Measurements from ENCODE around the gene PTPN7.
A peak's percentile ranks its signal among the peaks of the same experiment; 100 is the strongest.
"Not testable (repeated sequence)": the region's sequence is repeated elsewhere in the genome, so short reads cannot be mapped to it uniquely, and the experiment has no call there.

PTPN7 gene

DNA sequence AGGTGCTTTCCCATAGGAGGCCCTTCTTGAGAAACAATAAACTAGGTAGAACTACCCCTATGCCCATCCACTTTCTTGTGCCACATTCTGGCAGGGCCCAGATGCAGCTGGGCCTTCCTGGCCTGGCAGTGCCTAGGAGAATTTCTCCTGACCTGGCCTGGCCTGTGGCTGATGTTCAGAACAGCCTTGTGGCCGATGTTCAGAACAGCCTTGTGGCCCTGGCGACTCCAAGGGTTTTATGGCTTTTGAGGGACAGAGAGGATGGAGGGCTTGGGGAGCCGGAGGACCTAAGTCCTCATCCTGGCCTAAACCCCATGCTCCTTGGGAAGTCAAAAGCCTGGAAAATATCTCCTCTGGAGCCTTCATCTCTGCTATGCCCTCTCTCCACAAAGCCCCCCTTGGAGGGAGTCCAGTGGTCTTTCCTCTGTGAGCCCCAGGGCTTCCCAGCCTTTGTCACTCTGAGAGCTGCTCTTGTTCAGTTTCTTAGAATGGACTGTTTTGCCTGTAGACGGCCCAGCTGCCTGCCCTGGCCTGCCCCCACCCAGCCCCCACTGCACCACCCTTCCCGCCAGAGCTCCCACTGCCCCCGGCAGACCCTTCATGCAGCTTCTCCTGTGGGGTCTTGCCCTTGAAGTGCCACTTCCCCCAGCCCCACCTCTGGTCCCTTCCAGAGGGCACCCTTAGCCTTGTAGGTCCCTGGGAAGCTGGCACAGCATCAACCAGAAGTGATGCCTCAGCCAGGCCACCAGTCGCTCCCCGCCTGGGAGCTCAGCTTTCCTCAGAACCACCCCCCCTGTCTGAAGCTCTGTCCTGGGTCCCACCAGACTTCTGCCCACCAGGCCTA, 30.7 kb downstream of the PTPN7 start:
- no peak for DNase-seq

DNA sequence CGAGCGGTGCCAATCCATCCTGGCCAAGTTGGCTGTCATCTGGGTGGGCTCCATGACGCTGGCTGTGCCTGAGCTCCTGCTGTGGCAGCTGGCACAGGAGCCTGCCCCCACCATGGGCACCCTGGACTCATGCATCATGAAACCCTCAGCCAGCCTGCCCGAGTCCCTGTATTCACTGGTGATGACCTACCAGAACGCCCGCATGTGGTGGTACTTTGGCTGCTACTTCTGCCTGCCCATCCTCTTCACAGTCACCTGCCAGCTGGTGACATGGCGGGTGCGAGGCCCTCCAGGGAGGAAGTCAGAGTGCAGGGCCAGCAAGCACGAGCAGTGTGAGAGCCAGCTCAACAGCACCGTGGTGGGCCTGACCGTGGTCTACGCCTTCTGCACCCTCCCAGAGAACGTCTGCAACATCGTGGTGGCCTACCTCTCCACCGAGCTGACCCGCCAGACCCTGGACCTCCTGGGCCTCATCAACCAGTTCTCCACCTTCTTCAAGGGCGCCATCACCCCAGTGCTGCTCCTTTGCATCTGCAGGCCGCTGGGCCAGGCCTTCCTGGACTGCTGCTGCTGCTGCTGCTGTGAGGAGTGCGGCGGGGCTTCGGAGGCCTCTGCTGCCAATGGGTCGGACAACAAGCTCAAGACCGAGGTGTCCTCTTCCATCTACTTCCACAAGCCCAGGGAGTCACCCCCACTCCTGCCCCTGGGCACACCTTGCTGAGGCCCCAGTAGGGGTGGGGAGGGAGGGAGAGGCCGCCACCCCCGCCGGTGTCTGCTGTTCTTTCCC, 32.4 kb downstream of the PTPN7 start:
- DNase-seq = no peak

GRCh38 chr1:202127061-202127460, 33.3 kb downstream of the PTPN7 start:
- DNase-seq = no peak

GRCh38 chr1:202126426-202126825, 34.0 kb downstream of the PTPN7 start:
- no peak for DNase-seq

- no peak for DNase-seq
Observed at GRCh38 chr1:202125611-202126010, 34.8 kb downstream of the PTPN7 start.

DNA sequence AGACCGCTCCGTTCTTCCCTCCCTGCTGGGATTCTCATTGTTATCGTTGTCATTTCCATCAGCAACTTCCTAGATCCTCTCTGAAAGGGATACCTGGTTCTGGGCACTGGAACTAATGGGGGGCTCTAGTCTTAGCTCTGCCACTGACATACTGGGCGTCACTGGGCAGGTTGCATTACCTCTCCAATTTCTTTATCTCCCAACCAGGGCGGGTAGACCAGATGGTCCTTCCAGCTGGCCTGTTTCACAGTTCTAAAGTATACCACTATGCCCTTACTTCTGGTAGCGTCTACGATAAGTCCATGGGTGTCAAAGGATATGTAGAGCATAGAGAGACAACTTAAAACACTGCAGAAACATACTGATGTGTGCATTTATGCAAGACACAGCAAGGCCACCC, 36.3 kb downstream of the PTPN7 start:
- DNase-seq = no peak

DNA sequence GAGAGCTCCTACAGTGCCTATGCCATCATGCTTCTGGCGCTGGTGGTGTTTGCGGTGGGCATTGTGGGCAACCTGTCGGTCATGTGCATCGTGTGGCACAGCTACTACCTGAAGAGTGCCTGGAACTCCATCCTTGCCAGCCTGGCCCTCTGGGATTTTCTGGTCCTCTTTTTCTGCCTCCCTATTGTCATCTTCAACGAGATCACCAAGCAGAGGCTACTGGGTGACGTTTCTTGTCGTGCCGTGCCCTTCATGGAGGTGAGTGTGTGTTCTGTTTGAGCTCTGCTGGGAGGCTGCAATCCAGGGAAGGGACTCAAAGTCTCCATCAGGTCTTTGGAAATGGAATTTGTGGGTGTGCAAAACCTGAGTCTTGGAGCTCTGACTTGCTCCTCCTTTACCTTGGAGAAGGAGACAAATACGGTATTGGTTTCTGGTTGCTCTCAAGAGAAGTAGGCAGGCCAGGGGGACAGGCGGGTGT, 37.0 kb downstream of the PTPN7 start:
- DNase-seq = no peak

DNA sequence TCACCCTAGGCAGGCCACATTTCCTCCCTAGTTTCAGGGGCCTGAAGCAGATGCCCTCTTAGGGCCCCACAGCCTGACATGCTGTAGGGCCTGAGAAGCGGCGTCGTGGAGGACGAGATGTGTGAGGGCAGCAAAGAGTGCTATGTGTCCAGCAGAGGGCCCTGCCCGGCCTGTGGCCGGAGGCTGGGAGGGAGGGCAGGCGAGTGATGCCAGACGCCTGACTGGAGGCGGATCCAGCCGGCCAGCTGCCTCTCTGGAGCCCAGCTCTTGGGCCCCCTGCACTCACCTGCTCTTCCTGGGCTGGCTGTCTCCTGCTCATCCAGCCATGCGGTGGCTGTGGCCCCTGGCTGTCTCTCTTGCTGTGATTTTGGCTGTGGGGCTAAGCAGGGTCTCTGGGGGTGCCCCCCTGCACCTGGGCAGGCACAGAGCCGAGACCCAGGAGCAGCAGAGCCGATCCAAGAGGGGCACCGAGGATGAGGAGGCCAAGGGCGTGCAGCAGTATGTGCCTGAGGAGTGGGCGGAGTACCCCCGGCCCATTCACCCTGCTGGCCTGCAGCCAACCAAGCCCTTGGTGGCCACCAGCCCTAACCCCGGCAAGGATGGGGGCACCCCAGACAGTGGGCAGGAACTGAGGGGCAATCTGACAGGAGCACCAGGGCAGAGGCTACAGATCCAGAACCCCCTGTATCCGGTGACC, 37.6 kb downstream of the PTPN7 start, which contains the start of gene GPR37L1:
TSS of gene GPR37L1 (plus strand) at position 279 of the 697 bp plus-strand sequence. CDS start at position 326, 47 bp downstream.
- DNase-seq = no peak

DNA sequence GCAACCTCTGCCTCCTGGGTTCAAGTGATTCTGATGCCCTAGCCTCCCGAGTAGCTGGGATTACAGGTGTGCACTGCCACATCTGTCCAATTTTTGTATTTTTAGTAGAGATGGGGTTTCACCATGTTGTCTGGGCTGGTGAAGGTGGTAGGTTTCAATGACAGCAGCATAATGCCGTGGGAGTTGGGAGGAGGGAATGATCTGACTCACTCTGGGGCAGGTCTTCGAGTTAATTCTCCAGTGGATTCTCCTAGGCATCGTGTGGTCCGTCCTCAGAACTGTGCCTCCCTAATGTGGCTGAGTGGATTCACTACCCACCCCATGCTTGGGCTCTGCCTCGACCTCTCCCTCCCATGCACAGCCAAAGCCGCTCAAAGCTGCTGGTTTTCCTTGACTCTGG, 39.4 kb downstream of the PTPN7 start:
- no peak for DNase-seq

DNA sequence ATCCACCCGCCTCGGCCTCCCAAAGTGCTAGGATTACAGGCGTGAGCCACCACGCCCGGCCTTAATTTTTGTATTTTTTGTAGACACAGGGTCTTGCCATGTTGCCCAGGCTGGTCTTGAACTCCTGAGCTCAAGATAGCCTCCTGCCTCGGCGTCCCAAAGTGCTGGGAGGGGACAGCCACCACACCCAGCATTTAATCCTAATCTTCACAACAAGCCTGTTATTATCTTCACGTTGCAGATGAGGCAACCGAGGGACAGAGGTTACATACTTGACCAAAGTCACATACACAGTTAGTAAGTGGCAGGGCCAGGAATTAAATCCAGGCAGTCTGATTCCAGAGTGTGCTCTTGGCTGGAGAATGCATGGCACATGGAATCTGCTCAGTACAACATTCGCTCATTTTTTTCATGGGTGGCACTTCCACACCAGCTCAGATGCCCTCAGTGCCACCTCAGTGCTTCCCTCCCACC, 42.5 kb downstream of the PTPN7 start:
- DNase-seq = no peak

GRCh38 chr1:202116287-202116686, 44.1 kb downstream of the PTPN7 start:
- DNase-seq = no peak

DNA sequence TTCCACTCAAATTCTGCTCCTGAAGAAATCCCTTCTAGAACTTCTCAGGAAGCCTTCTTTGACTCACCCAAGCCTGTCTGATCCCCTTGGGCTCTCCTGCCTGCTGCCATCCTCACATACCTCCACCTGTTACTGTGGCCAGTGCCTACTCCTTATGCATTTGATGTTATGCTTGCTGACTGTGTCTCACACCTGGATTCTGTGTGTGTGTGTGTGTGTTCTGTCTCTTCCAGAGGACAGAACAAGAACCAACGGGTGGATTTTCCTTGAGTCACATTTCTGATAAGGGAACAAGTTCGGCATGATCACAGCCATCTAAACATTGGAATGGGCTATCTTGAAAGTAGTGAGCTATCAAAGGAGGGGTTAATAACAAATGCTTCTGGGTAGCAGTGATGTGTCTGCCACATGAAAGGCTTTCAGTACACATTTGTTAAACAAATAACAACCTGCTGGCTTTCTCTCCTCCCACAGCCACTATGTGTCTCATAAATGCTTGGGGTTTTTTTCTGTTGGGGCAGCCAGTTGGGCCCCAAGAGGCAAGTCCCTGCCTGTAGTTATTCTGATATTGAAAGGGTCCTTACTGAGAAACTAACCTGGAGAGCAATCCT, 46.6 kb downstream of the PTPN7 start:
- DNase-seq = no peak

DNA sequence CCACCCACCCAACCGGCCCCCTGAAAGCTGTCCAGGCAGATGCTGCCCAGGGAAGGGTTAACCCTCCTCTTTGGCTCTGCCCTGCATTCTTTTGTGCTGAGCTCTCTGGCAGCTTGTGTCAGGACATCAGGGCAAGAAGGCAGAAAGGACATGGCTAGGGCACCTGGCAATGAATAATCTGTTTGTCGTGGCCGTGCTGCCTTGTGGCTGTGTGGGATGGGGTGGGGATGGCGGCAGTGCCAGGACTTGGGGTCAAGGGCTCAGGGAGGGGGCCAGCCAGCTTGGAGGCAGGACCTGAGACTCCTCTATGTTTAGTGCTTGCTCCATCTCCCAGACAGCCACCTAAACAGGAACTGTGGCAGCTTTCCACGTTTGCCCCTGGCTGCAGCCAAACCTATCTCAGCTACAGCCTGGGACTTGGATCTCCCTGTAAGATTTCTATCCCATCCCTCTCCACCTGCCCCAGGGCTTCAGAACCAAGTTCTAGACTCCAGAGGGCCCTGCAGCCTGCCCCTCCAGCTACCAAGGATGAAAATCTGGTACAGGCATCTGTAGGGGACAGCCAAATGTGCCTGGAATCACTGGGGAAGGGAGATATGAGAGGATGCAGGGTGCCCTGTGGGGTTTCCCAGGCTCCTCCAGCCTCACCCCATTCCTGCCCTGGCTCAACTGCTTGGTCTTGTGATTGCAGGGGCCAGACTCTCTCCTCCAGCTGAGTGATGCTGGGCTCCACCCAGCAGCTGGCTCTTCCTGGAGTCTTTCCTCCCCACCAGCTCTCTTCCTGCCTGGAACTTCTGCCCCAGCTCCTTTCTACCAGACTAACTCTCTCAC, 47.3 kb downstream of the PTPN7 start:
- no peak for DNase-seq

- not testable (repeated sequence) for DNase-seq
Observed at GRCh38 chr1:202111589-202111988, 48.8 kb downstream of the PTPN7 start.

DNA sequence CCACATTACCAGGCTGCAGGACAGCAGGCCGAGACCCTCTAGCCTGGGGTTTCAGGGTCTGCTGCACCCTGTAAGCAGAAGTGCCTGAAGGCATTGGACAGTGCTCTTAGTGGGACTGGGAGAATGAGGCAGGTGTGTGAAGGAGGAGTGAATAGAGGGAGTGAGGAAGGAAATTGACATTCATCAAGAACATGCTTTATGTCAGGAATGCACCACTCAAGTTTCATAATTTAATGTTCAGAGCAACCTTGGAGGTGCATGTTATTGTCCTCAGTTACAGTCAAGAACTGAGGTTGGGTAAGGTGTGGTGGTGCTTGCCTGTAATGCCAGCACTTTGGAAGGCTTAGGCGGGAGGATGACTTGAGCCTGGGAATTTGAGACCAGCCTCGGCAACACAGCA, 49.4 kb downstream of the PTPN7 start:
- DNase-seq = no peak

GRCh38 chr1:202107801-202108731, 52.3 kb downstream of the PTPN7 start:
- DNase-seq = no peak

DNA sequence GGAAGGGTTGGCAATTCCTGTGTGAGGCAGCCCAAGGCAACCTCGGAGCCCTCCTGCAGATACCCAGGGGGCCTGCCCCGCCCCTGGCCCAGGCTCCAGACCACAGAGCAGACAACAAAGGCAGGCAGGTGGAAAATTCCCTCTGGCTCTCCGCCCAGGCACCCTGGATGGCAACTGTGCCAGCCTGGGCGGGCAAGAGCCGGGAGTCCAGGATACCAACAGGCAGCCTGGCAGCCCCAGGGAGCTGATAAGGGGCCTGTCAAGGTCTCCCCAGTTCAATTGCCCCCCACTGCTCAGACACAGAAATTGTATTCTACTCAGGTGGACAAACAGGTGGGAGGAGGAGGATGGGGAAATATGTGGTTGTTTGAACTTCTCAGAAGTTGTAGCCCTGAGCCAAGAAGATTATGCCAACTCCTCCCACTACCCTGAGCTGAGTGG, 53.1 kb downstream of the PTPN7 start:
- no peak for DNase-seq

DNA sequence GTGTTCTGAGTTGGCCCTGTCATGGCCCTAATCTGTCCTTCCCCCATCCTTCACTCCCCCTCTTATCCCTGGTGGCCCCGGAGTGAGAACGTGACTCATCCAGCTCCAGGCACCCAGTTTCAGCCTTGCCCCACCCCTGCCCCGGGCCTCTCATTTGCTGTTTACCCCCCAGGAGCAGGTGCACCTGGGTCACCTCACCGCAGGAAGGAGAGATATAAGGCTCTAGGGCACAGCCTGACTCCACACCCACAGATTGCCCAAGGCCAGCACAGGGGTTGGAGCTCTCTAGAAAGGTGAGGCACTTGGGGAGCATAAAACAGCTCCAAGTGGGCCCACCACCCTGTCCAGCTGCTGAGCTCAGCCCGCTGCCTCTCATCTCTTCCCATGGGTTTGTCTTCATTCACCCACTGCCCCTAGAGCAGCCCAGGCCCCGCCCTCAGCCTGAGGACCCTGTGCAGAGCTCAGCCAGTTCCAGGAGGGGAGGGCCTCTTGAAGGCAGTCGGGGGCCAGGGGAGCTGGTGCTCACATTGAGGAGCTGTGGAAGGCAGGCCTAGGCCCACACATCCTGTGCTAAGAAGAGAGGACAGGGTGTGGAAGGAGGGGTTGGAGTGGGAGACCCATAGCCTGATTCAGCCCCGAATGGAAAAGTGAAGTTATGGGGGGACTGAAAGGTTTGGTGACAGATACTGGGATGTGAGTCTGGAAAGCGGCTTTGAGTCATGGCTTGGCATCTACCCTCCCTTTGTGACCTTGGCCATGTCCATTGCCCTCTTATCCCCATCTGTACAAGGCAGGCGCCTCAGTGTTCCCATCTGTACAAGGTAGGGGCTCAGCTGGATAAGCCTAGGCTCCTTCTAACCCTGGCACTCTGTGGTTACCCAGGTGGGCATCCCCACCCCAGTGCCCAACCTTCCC, 53.8 kb downstream of the PTPN7 start:
- DNase-seq = peak; percentile 33

Measured in T1000 (cell line).